A204.1 (cell line): Measurements from ENCODE around the gene ZKSCAN1.

Source experiments
- FAIRE-seq: peaks from 2 replicates; lab custom pipeline; 2012; peaks lifted over from hg19 to GRCh38; lab: Jason Lieb, UNC

Gene ZKSCAN1

GRCh38 chr7:100038326-100038725 lies 22.9 kb downstream of the ZKSCAN1 start:
- FAIRE-seq: no peak

GRCh38 chr7:100040575-100040974 lies 25.2 kb downstream of the ZKSCAN1 start:
- no peak for FAIRE-seq

- FAIRE-seq: no peak
These were observed 29.3 kb downstream of the ZKSCAN1 start for GRCh38 chr7:100044718-100045117.

GRCh38 chr7:100048680-100049079 lies 33.3 kb downstream of the ZKSCAN1 start:
- FAIRE-seq: no peak

- no peak for FAIRE-seq
These were observed 34.3 kb downstream of the ZKSCAN1 start, which contains the start of gene ZSCAN21 for GRCh38 chr7:100049441-100050291. TSS of gene ZSCAN21 (plus strand) at chr7:100049774. CDS start at chr7:100057007, 7,233 bp downstream.

GRCh38 chr7:100051611-100052010 lies 36.2 kb downstream of the ZKSCAN1 start:
- FAIRE-seq: no peak

GRCh38 chr7:100053215-100053614 lies 37.8 kb downstream of the ZKSCAN1 start:
- FAIRE-seq: peak; percentile 65

GRCh38 chr7:100057006-100057405 lies 41.6 kb downstream of the ZKSCAN1 start:
- FAIRE-seq: no peak

GRCh38 chr7:100059251-100059739 lies 43.9 kb downstream of the ZKSCAN1 start:
- no peak for FAIRE-seq

- no peak for FAIRE-seq
These were observed 46.3 kb downstream of the ZKSCAN1 start for GRCh38 chr7:100061518-100062193.

GRCh38 chr7:100063376-100063775 lies 48.0 kb downstream of the ZKSCAN1 start:
- no peak for FAIRE-seq

GRCh38 chr7:100064162-100064561 lies 48.8 kb downstream of the ZKSCAN1 start:
- no peak for FAIRE-seq

GRCh38 chr7:100065452-100066186 lies 50.2 kb downstream of the ZKSCAN1 start:
- FAIRE-seq: no peak

- no peak for FAIRE-seq
These were observed 51.6 kb downstream of the ZKSCAN1 start for GRCh38 chr7:100066953-100067352.

- no peak for FAIRE-seq
These were observed 54.6 kb downstream of the ZKSCAN1 start for GRCh38 chr7:100069991-100070390.

- FAIRE-seq: no peak
These were observed 55.8 kb downstream of the ZKSCAN1 start for GRCh38 chr7:100071018-100071723.

GRCh38 chr7:100072462-100072861 lies 57.1 kb downstream of the ZKSCAN1 start:
- FAIRE-seq: no peak

- FAIRE-seq: no peak
These were observed 59.4 kb downstream of the ZKSCAN1 start for GRCh38 chr7:100074841-100075240.

GRCh38 chr7:100075418-100075817 lies 60.0 kb downstream of the ZKSCAN1 start:
- no peak for FAIRE-seq

- FAIRE-seq: no peak
These were observed 61.8 kb downstream of the ZKSCAN1 start for GRCh38 chr7:100077205-100077604.

- no peak for FAIRE-seq
These were observed 63.7 kb downstream of the ZKSCAN1 start for GRCh38 chr7:100079024-100079560.
